GM12892 (cell line): ENCODE data around the gene RPIA.

Experiments
- POLR2A ChIP-seq: IDR thresholded peaks from 2 replicates; pipeline ENCODE4 v1.6.1; 2011; ENCODE audit warnings: low read depth, low read length, control low read depth
- POLR2AphosphoS5 ChIP-seq: IDR thresholded peaks from 2 replicates; pipeline ENCODE4 v1.6.1; 2011; ENCODE audit warnings: low read depth, low read length, control low read depth

DNA sequence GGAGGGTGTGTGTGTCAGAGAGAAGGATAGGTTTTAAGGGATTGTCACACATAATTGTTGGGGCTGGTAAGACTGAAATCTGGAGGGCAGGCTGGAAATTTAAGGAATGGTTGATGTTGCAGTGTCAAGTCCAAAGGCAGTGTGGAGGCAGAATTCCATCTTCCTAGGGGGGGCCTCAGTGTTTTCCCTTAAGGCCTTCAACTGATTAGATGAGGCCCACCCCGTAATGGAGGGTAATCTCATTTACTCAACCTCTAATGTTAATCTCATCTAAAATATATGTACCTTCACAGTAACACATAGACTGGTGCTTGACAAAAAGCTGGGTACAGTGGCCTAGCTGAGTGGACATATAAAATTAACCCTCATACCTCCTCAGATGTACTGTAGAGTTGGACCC, 30.9 kb upstream of the RPIA start:
- TF ChIP-seq POLR2A (no peak), POLR2AphosphoS5 (no peak)
